Fibroblast of lung (primary cell): ENCODE results near the gene SNAP29. TPM values are rescaled to one million over a fixed set of nuclear protein-coding genes. Genes with fewer than 3 reads are reported as not detected.

Experiments
- DNase-seq, 2 donors: peaks; one replicate each; pipeline versions ENCODE4 v3.0.0 to v3.0.0-alpha.2; 2010; ENCODE audit warnings: low read depth in 2 of 2
- H2AFZ ChIP-seq: 2 replicates; pipeline ENCODE4 v1.5.1; 2012; ENCODE audit warnings: low read length, control low read depth, inconsistent platforms
- H3K27ac ChIP-seq: 2 replicates; pipeline ENCODE4 v1.5.1; 2011; ENCODE audit warnings: low read length, control low read depth; ENCODE audit not compliant: insufficient read depth
- H3K27me3 ChIP-seq: 2 replicates; pipeline ENCODE4 v1.5.1; 2011; ENCODE audit warnings: mild to moderate bottlenecking, low read length; ENCODE audit not compliant: control insufficient read depth, insufficient read depth
- H3K36me3 ChIP-seq: 2 replicates; pipeline ENCODE4 v1.5.1; 2011; ENCODE audit warnings: low read length; ENCODE audit not compliant: control insufficient read depth, insufficient read depth
- H3K4me1 ChIP-seq: 2 replicates; pipeline ENCODE4 v1.5.1; 2011; ENCODE audit warnings: low read length; ENCODE audit not compliant: control insufficient read depth, insufficient read depth; ENCODE audit errors: extremely low read depth
- H3K4me2 ChIP-seq: 2 replicates; pipeline ENCODE4 v1.5.1; 2011; ENCODE audit warnings: low read length, control low read depth; ENCODE audit not compliant: insufficient read depth; ENCODE audit errors: extremely low read depth
- H3K4me3 ChIP-seq, 4 experiments: fragments of 200-600 bp in 1 of 4; sonication (generic) in 1 of 4; replicated peaks in 1 of 4; 2 replicates each; pipeline ENCODE4 v1.5.1; 2011 to 2016; ENCODE audit warnings: low read length in 4 of 4, low read depth in 3 of 4, mild to moderate bottlenecking in 3 of 4, control low read depth in 2 of 4, inconsistent platforms in 1 of 4, mixed read lengths in 1 of 4; ENCODE audit not compliant: insufficient read depth in 1 of 4; ENCODE audit errors: control extremely low read depth in 1 of 4
- H3K79me2 ChIP-seq: 2 replicates; pipeline ENCODE4 v1.5.1; 2012; ENCODE audit warnings: mild to moderate bottlenecking, low read length, inconsistent platforms; ENCODE audit not compliant: control insufficient read depth, insufficient read depth
- H3K9ac ChIP-seq: 2 replicates; pipeline ENCODE4 v1.5.1; 2011; ENCODE audit warnings: mild to moderate bottlenecking, low read length, control low read depth; ENCODE audit not compliant: insufficient read depth
- H3K9me3 ChIP-seq: 2 replicates; pipeline ENCODE4 v1.5.1; 2012; ENCODE audit warnings: low read depth, low read length; ENCODE audit not compliant: control insufficient read depth, insufficient read depth
- H4K20me1 ChIP-seq: 2 replicates; pipeline ENCODE4 v1.5.1; 2011; ENCODE audit warnings: low read length; ENCODE audit not compliant: control insufficient read depth, insufficient read depth; ENCODE audit errors: extremely low read depth
- CTCF ChIP-seq, 2 donors: IDR thresholded peaks in 1 of 2; conservative IDR thresholded peaks in 1 of 2; 1 replicate in 1 of 2; 2 replicates in 1 of 2; pipeline ENCODE4 v1.5.1; 2011 to 2012; ENCODE audit warnings: low read length in 2 of 2, control low read depth in 1 of 2, inconsistent platforms in 1 of 2, low read depth in 1 of 2, mild to moderate bottlenecking in 1 of 2
- EZH2 ChIP-seq: IDR thresholded peaks from 2 replicates; pipeline ENCODE4 v1.5.1; 2012; ENCODE audit warnings: low read length, control low read depth, mild to moderate bottlenecking; ENCODE audit errors: missing control alignments
- polyA plus RNA-seq, 2 donors: library from polyadenylated mRNA; depleted of rRNA in 1 of 2; stranded (reverse) in 1 of 2; unstranded in 1 of 2; fragments of >200 nt; gene quantifications; 2 replicates each; pipeline ENCODE4 v1.2.1, GENCODE V29; 2011 to 2012; ENCODE audit warnings: missing spikeins in 1 of 2
- total RNA-seq: library from RNA; depleted of rRNA; stranded (reverse); fragments of >200 nt; gene quantifications from 2 replicates; pipeline ENCODE4 v1.2.1, GENCODE V29; 2014

SNAP29 gene
- total and polyA plus RNA-seq, 2 donors (not counting 1 experiment from before 2014, with no cell fraction given), result 10.6 to 36.1 TPM

- DNase-seq, result no peak
- H3K79me2 ChIP-seq, result no peaks in the 10 kb centered on the region
- no peaks in the 10 kb centered on the region for H3K9me3 ChIP-seq
- H3K9ac ChIP-seq, result no peak overlapping the region
- no peak for TF ChIP-seq EZH2
- TF ChIP-seq CTCF (conservative IDR thresholded peaks at IDR 0.05 in 1 of 2, IDR thresholded peaks at IDR 0.05 in 1 of 2; ENCODE audit: low read depth in 1 of 2, low read length in 2 of 2), result no peak
- no peaks in the 10 kb centered on the region for H3K27me3 ChIP-seq
- H3K27ac ChIP-seq, result no peak overlapping the region
- H3K4me3 ChIP-seq, result no peak overlapping the region
- peaks cover 6% of the 10 kb centered on the region for H3K36me3 ChIP-seq
- peaks cover 11% of the 10 kb centered on the region for H3K4me1 ChIP-seq
- H2AFZ ChIP-seq, result no peak overlapping the region
- H3K4me2 ChIP-seq, result no peak overlapping the region
- no peaks in the 10 kb centered on the region for H4K20me1 ChIP-seq
Measured at GRCh38 chr22:20866736-20867135, 7.9 kb downstream of the SNAP29 start.

DNA sequence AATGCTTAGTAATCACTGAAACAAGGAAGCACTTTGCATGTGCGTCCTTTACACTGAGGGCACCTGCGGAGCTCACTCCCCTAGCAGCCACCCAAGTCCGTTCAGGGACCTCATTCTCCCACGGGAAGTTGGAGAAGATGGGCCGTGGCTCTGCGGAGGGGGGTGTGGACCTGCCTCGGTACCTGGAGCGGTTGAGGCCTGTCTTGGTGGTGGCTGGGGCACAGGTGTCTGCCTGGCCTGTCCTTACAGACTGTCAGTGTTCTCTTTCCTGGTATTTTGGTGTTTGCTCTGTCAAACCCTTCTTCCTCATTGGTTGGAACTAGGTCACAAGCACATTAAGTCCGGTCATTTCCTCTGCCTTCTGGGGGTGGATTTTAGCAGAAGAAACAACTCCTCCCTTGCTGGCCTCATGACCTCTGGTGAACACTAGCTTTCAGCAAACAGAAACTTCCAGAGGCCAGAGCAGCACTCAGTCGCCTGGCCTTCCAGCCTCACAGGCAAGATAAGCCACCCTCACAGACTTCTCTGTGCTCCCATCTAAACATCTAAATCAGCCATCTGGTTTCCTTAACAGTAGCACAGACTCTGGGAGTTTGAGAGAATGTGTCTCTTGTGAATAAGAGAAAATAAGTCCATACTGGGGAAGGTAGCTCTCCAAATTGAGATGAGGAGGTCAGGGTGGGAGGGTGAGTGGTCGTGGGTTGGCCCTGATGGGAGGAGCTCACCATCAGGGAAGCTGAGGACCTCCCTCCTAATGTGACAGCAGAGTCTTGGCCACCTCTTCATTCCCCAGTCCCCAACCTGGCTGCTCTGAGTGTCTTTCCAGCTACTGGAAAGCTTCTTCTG, 8.6 kb downstream of the SNAP29 start:
- TF ChIP-seq EZH2 (no peak), CTCF (conservative IDR thresholded peaks at IDR 0.05 in 1 of 2, IDR thresholded peaks at IDR 0.05 in 1 of 2; ENCODE audit: low read depth in 1 of 2, low read length in 2 of 2) (no peak)
- no peak overlapping the region for H3K9ac ChIP-seq
- H4K20me1 ChIP-seq, result no peaks in the 10 kb centered on the region
- H3K79me2 ChIP-seq, result no peaks in the 10 kb centered on the region
- no peaks in the 10 kb centered on the region for H3K9me3 ChIP-seq
- peaks cover 11% of the 10 kb centered on the region for H3K4me1 ChIP-seq
- no peaks in the 10 kb centered on the region for H3K27me3 ChIP-seq
- H2AFZ ChIP-seq, result no peak overlapping the region
- peak overlapping the region; percentile 54 for H3K4me2 ChIP-seq
- peaks cover 5% of the 10 kb centered on the region for H3K36me3 ChIP-seq
- H3K4me3 ChIP-seq, result no peak overlapping the region
- DNase-seq, result peak in 1 of 2 donors; percentile 62
- peak overlapping the region; percentile 25 for H3K27ac ChIP-seq

- H3K4me2 ChIP-seq, result no peak overlapping the region
- DNase-seq, result peak in 1 of 2 donors; percentile 52
- H3K36me3 ChIP-seq, result peaks cover 4% of the 10 kb centered on the region
Measured at GRCh38 chr22:20868025-20868962, 9.5 kb downstream of the SNAP29 start.

More at GRCh38 chr22:20868025-20868962, 9.5 kb downstream of the SNAP29 start:
- Histone ChIP-seq H4K20me1 (no peaks in the 10 kb centered on the region), H3K79me2 (no peaks in the 10 kb centered on the region), H3K4me1 (peaks cover 11% of the 10 kb centered on the region), H3K4me3 (no peak overlapping the region), H3K27ac (peak overlapping the region; percentile 14), H3K9me3 (no peaks in the 10 kb centered on the region), H3K27me3 (no peaks in the 10 kb centered on the region), H2AFZ (no peak overlapping the region), H3K9ac (no peak overlapping the region)
- TF ChIP-seq EZH2 (no peak), CTCF (conservative IDR thresholded peaks at IDR 0.05 in 1 of 2, IDR thresholded peaks at IDR 0.05 in 1 of 2; ENCODE audit: low read depth in 1 of 2, low read length in 2 of 2) (no peak)
